ENCODE results near the gene DHRS3.

Gene DHRS3

GRCh38 chr1:12640237-12640957 is 22.4 kb upstream of the DHRS3 start:
- H3K4ac ChIP-seq (ENCODE audit: low read length) = no peak overlapping the region
- H2BK120ac ChIP-seq (ENCODE audit: low read depth, low read length) = no peak overlapping the region
- H4K8ac ChIP-seq (ENCODE audit: low read depth, low read length) = no peak overlapping the region
- no peak overlapping the region for H3K4me2 ChIP-seq (ENCODE audit: insufficient read depth, low read length, poor library complexity, severe bottlenecking)
- H3K14ac ChIP-seq (ENCODE audit: low read length) = no peak overlapping the region
- H3K79me1 ChIP-seq (ENCODE audit: low read depth, low read length) = no peaks in the 10 kb centered on the region
- no peak overlapping the region for H3K27ac ChIP-seq (replicated peaks; ENCODE audit: low read length)
- DNase-seq (ENCODE audit: low spot score) = no peak
- no peak overlapping the region for H3K23ac ChIP-seq (ENCODE audit: low read depth, low read length, poor library complexity)
- no peak overlapping the region for H2BK15ac ChIP-seq (ENCODE audit: low read length)
- no peak overlapping the region for H4K91ac ChIP-seq (ENCODE audit: low read depth, low read length, poor library complexity)
- no peak overlapping the region for H3K4me3 ChIP-seq (ENCODE audit: low read length in 2 of 2)
- H3K18ac ChIP-seq (ENCODE audit: low read length) = no peak overlapping the region
- no peaks in the 10 kb centered on the region for H3K36me3 ChIP-seq (replicated peaks in 1 of 2; ENCODE audit: control insufficient read depth in 2 of 2, insufficient read depth in 2 of 2, low read length in 2 of 2)
- H2AK5ac ChIP-seq (ENCODE audit: low read depth, low read length) = no peak overlapping the region
- no CpG with 5 or more reads among the region's 7 CpGs for whole genome bisulfite sequencing, 2 donors (ENCODE audit: extremely low coverage in 2 of 2, insufficient read length in 2 of 2, insufficient replicate concordance in 1 of 2)
- no peak overlapping the region for H2BK12ac ChIP-seq (ENCODE audit: low read length)
- no peak overlapping the region for H3K9ac ChIP-seq (ENCODE audit: low read depth, low read length, poor library complexity)
- peaks cover 11 to 19% of the 10 kb centered on the region in 2 donors for H3K9me3 ChIP-seq (replicated peaks in 1 of 2; ENCODE audit: control insufficient read depth in 2 of 2, insufficient read depth in 1 of 2, low read depth in 1 of 2, low read length in 2 of 2)
- H2BK5ac ChIP-seq (ENCODE audit: low read length) = no peak overlapping the region
- peaks cover 0 to 8% of the 10 kb centered on the region in 2 donors for H3K4me1 ChIP-seq (ENCODE audit: control insufficient read depth in 2 of 2, insufficient read depth in 1 of 2, low read depth in 1 of 2, low read length in 2 of 2)
- H2AFZ ChIP-seq (ENCODE audit: low read length) = no peak overlapping the region
- no peaks in the 10 kb centered on the region for H3K27me3 ChIP-seq (ENCODE audit: control insufficient read depth in 3 of 3, insufficient read depth in 3 of 3, low read depth in 1 of 3, low read length in 3 of 3)

- Histone ChIP-seq H3K36me3 (replicated peaks in 1 of 2; ENCODE audit: control insufficient read depth in 2 of 2, insufficient read depth in 2 of 2, low read length in 2 of 2) (no peaks in the 10 kb centered on the region), H3K23ac (ENCODE audit: low read depth, low read length, poor library complexity) (no peak overlapping the region), H3K9me3 (replicated peaks in 1 of 2; ENCODE audit: control insufficient read depth in 2 of 2, insufficient read depth in 1 of 2, low read depth in 1 of 2, low read length in 2 of 2) (peaks cover 11 to 19% of the 10 kb centered on the region in 2 donors), H3K4ac (ENCODE audit: low read length) (no peak overlapping the region), H2BK120ac (ENCODE audit: low read depth, low read length) (no peak overlapping the region), H3K4me1 (ENCODE audit: control insufficient read depth in 2 of 2, insufficient read depth in 1 of 2, low read depth in 1 of 2, low read length in 2 of 2) (peaks cover 0 to 8% of the 10 kb centered on the region in 2 donors), H3K79me1 (ENCODE audit: low read depth, low read length) (no peaks in the 10 kb centered on the region), H2BK5ac (ENCODE audit: low read length) (no peak overlapping the region), H3K9ac (ENCODE audit: low read depth, low read length, poor library complexity) (no peak overlapping the region), H4K91ac (ENCODE audit: low read depth, low read length, poor library complexity) (no peak overlapping the region), H3K27ac (replicated peaks; ENCODE audit: low read length) (no peak overlapping the region), H3K14ac (ENCODE audit: low read length) (no peak overlapping the region), H2BK15ac (ENCODE audit: low read length) (no peak overlapping the region), H3K4me3 (ENCODE audit: low read length in 2 of 2) (no peak overlapping the region), H3K18ac (ENCODE audit: low read length) (no peak overlapping the region), H3K4me2 (ENCODE audit: insufficient read depth, low read length, poor library complexity, severe bottlenecking) (no peak overlapping the region), H4K8ac (ENCODE audit: low read depth, low read length) (no peak overlapping the region), H2AFZ (ENCODE audit: low read length) (no peak overlapping the region), H2AK5ac (ENCODE audit: low read depth, low read length) (no peak overlapping the region), H2BK12ac (ENCODE audit: low read length) (no peak overlapping the region), H3K27me3 (ENCODE audit: control insufficient read depth in 3 of 3, insufficient read depth in 3 of 3, low read depth in 1 of 3, low read length in 3 of 3) (no peaks in the 10 kb centered on the region)
- WGBS, 2 donors (ENCODE audit: extremely low coverage in 2 of 2, insufficient read length in 2 of 2, insufficient replicate concordance in 1 of 2) = no CpG with 5 or more reads among the region's 8 CpGs
- DNase-seq (ENCODE audit: low spot score) = no peak
Measured at GRCh38 chr1:12637693-12638092, 19.7 kb upstream of the DHRS3 start.

GRCh38 chr1:12636098-12636950 is 18.3 kb upstream of the DHRS3 start:
- H3K4ac ChIP-seq (ENCODE audit: low read length) = no peak overlapping the region
- H2BK120ac ChIP-seq (ENCODE audit: low read depth, low read length) = no peak overlapping the region
- H2BK15ac ChIP-seq (ENCODE audit: low read length) = no peak overlapping the region
- no CpG with 5 or more reads among the region's 15 CpGs for WGBS, 2 donors (ENCODE audit: extremely low coverage in 2 of 2, insufficient read length in 2 of 2, insufficient replicate concordance in 1 of 2)
- no peak overlapping the region for H3K18ac ChIP-seq (ENCODE audit: low read length)
- H2AFZ ChIP-seq (ENCODE audit: low read length) = no peak overlapping the region
- no peak overlapping the region for H2BK5ac ChIP-seq (ENCODE audit: low read length)
- no peak overlapping the region for H4K8ac ChIP-seq (ENCODE audit: low read depth, low read length)
- no peaks in the 10 kb centered on the region for H3K36me3 ChIP-seq (replicated peaks in 1 of 2; ENCODE audit: control insufficient read depth in 2 of 2, insufficient read depth in 2 of 2, low read length in 2 of 2)
- no peak overlapping the region for H3K9ac ChIP-seq (ENCODE audit: low read depth, low read length, poor library complexity)
- no peak overlapping the region for H4K91ac ChIP-seq (ENCODE audit: low read depth, low read length, poor library complexity)
- peaks cover 11 to 19% of the 10 kb centered on the region in 2 donors for H3K9me3 ChIP-seq (replicated peaks in 1 of 2; ENCODE audit: control insufficient read depth in 2 of 2, insufficient read depth in 1 of 2, low read depth in 1 of 2, low read length in 2 of 2)
- H3K79me1 ChIP-seq (ENCODE audit: low read depth, low read length) = no peaks in the 10 kb centered on the region
- no peak overlapping the region for H3K27ac ChIP-seq (replicated peaks; ENCODE audit: low read length)
- no peak overlapping the region for H3K23ac ChIP-seq (ENCODE audit: low read depth, low read length, poor library complexity)
- H2AK5ac ChIP-seq (ENCODE audit: low read depth, low read length) = no peak overlapping the region
- peaks cover 0 to 9% of the 10 kb centered on the region in 2 donors for H3K4me1 ChIP-seq (ENCODE audit: control insufficient read depth in 2 of 2, insufficient read depth in 1 of 2, low read depth in 1 of 2, low read length in 2 of 2)
- no peak overlapping the region for H3K4me2 ChIP-seq (ENCODE audit: insufficient read depth, low read length, poor library complexity, severe bottlenecking)
- no peak overlapping the region for H3K4me3 ChIP-seq (ENCODE audit: low read length in 2 of 2)
- DNase-seq (ENCODE audit: low spot score) = no peak
- no peak overlapping the region for H3K14ac ChIP-seq (ENCODE audit: low read length)
- H2BK12ac ChIP-seq (ENCODE audit: low read length) = no peak overlapping the region
- no peaks in the 10 kb centered on the region for H3K27me3 ChIP-seq (ENCODE audit: control insufficient read depth in 3 of 3, insufficient read depth in 3 of 3, low read depth in 1 of 3, low read length in 3 of 3)

- no CpG with 5 or more reads among the region's 18 CpGs for WGBS, 2 donors (ENCODE audit: extremely low coverage in 2 of 2, insufficient read length in 2 of 2, insufficient replicate concordance in 1 of 2)
- H3K23ac ChIP-seq (ENCODE audit: low read depth, low read length, poor library complexity) = no peak overlapping the region
- H2AK5ac ChIP-seq (ENCODE audit: low read depth, low read length) = no peak overlapping the region
- H3K27ac ChIP-seq (replicated peaks; ENCODE audit: low read length) = no peak overlapping the region
- H2BK15ac ChIP-seq (ENCODE audit: low read length) = no peak overlapping the region
- peaks cover 2% of the 10 kb centered on the region for H3K79me1 ChIP-seq (ENCODE audit: low read depth, low read length)
- no peak overlapping the region for H4K91ac ChIP-seq (ENCODE audit: low read depth, low read length, poor library complexity)
- no peak overlapping the region for H4K8ac ChIP-seq (ENCODE audit: low read depth, low read length)
- no peaks in the 10 kb centered on the region for H3K36me3 ChIP-seq (replicated peaks in 1 of 2; ENCODE audit: control insufficient read depth in 2 of 2, insufficient read depth in 2 of 2, low read length in 2 of 2)
- H2AFZ ChIP-seq (ENCODE audit: low read length) = no peak overlapping the region
- H2BK5ac ChIP-seq (ENCODE audit: low read length) = no peak overlapping the region
- H3K4me1 ChIP-seq (ENCODE audit: control insufficient read depth in 2 of 2, insufficient read depth in 1 of 2, low read depth in 1 of 2, low read length in 2 of 2) = peaks cover 0 to 10% of the 10 kb centered on the region in 2 donors
- no peak overlapping the region for H3K14ac ChIP-seq (ENCODE audit: low read length)
- no peak overlapping the region for H3K4me2 ChIP-seq (ENCODE audit: insufficient read depth, low read length, poor library complexity, severe bottlenecking)
- H3K4ac ChIP-seq (ENCODE audit: low read length) = no peak overlapping the region
- no peak for DNase-seq (ENCODE audit: low spot score)
- H3K18ac ChIP-seq (ENCODE audit: low read length) = no peak overlapping the region
- H2BK12ac ChIP-seq (ENCODE audit: low read length) = no peak overlapping the region
- peaks cover 5 to 16% of the 10 kb centered on the region in 2 donors for H3K9me3 ChIP-seq (replicated peaks in 1 of 2; ENCODE audit: control insufficient read depth in 2 of 2, insufficient read depth in 1 of 2, low read depth in 1 of 2, low read length in 2 of 2)
- H3K4me3 ChIP-seq (ENCODE audit: low read length in 2 of 2) = no peak overlapping the region
- no peaks in the 10 kb centered on the region for H3K27me3 ChIP-seq (ENCODE audit: control insufficient read depth in 3 of 3, insufficient read depth in 3 of 3, low read depth in 1 of 3, low read length in 3 of 3)
- H3K9ac ChIP-seq (ENCODE audit: low read depth, low read length, poor library complexity) = no peak overlapping the region
- no peak overlapping the region for H2BK120ac ChIP-seq (ENCODE audit: low read depth, low read length)
Measured at GRCh38 chr1:12634696-12635202, 16.7 kb upstream of the DHRS3 start.

Measured in neuronal stem cell (in vitro differentiated cells).